Brain microvascular endothelial cell (primary cell): Measurements from ENCODE around the gene PHF24.

Experiments used
- DNase-seq: peaks from one replicate; pipeline ENCODE4 v3.0.0-alpha.2; 2020
- H3K27ac ChIP-seq: fragments of 250-450 bp; sonication (Bioruptor Pico); 2 replicates; pipeline ENCODE4 v1.5.1; 2020; ENCODE audit warnings: mild to moderate bottlenecking, moderate library complexity
- H3K27me3 ChIP-seq: fragments of 250-450 bp; sonication (Bioruptor Pico); replicated peaks from 2 replicates; pipeline ENCODE4 v1.5.1; 2020; ENCODE audit warnings: mild to moderate bottlenecking
- H3K36me3 ChIP-seq: fragments of 250-450 bp; sonication (Bioruptor Pico); replicated peaks from 2 replicates; pipeline ENCODE4 v1.5.1; 2020; ENCODE audit warnings: mild to moderate bottlenecking
- H3K4me3 ChIP-seq: 2 replicates; pipeline ENCODE4 v1.5.1; 2011; ENCODE audit warnings: low read depth, mild to moderate bottlenecking, control low read depth, low read length, moderate library complexity
- CTCF ChIP-seq: IDR thresholded peaks from 2 replicates; pipeline ENCODE4 v1.5.1; 2011; ENCODE audit warnings: low read depth, mild to moderate bottlenecking, moderate library complexity, low read length, control low read depth, inconsistent platforms; ENCODE audit errors: missing control alignments
- in situ Hi-C: cut with HindIII; loops from 2 replicates; pipeline ENCODE4 v1.10.0; 2017; ENCODE audit warnings: low sequenced_read_pairs, low pct_ligation_motif_present

The PHF24 gene

GRCh38 chr9:34990908-34991606 lies 33.0 kb downstream of the PHF24 start:
- H3K36me3 ChIP-seq: no peaks in the 10 kb centered on the region
- TF ChIP-seq CTCF: no peak
- no peak for DNase-seq
- H3K4me3 ChIP-seq: no peak overlapping the region
- in situ Hi-C loops: no loop called here
- no peaks in the 10 kb centered on the region for H3K27me3 ChIP-seq
- H3K27ac ChIP-seq: no peak overlapping the region

- peaks cover 5% of the 10 kb centered on the region for H3K36me3 ChIP-seq
- peak overlapping the region; percentile 5 for H3K27ac ChIP-seq
- DNase-seq: no peak
- H3K4me3 ChIP-seq: peak overlapping the region; percentile 9
- H3K27me3 ChIP-seq: no peaks in the 10 kb centered on the region
- in situ Hi-C loops: no loop called here
- TF ChIP-seq CTCF: peak; percentile 25
Measured at GRCh38 chr9:34991607-34992375, 33.7 kb downstream of the PHF24 start.

DNA sequence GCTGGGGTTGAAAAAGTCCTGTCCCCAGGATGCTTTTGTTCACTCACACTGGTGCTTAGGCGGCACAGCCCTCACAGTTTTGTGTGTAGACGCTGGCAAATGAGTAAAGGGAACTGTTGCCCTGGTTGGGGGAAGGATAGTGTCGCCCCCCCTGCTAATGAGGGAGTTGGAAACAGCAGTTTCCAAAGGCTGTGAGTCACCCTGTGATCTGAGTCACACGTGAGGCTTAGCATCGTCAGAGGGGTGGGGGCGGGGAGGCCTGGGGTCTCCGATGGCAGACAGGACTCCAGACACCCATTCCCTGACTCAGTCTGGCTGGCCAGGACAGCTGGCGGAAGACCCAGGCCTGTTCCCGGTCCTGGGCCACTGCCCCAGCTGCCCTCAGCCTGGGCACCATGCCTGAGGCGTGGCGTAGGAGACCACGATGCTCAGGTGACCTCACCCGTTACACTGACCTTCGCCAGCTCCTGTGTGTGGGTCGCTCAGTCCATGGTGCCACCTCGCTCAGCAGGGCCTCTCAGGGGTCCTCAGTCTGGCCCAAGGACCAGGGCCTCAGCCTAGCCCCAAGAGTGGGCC lies 34.4 kb downstream of the PHF24 start:
- no peak for TF ChIP-seq CTCF
- in situ Hi-C loops: no loop called here
- H3K4me3 ChIP-seq: peak overlapping the region; percentile 9
- no peaks in the 10 kb centered on the region for H3K27me3 ChIP-seq
- DNase-seq: peak; percentile 82
- peak overlapping the region; percentile 52 for H3K27ac ChIP-seq
- peaks cover 8% of the 10 kb centered on the region for H3K36me3 ChIP-seq

DNA sequence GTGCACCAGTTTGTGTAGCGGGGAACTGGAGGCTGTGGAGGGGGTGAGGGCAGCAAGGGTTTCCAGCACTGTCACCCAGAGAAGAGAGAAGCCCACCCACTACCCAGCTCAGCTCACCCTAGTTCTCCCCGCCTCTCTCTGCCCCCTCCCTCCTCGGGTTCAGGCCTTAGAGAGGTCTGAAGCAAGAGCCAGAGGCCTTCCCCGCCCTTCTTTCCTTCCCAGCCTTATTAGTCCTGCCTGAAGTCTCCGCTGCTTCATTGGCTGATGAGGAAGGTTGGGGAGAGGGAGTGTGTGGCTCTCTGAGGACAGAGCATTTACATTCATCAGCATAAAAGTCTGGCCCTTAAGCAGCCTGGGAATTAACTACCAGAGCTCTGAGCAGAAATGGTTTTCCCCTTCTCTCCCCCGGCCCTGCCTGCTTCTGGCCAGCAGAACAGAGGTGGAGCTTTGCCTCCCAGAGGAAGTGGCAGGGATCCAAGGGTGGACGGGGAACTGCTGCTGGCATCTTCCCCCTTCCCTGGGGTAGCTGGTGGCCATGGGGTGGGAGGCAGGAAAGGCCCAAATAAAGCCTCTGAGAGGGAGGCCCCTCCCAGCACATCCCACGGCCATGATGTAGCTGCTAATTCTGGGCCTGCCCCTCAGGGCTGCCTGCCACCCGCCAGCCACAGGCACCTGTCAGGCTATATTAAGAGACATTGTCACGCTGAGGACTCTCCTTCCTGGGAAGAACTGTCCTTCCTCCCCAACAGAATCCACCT lies 35.6 kb downstream of the PHF24 start:
- in situ Hi-C loops: no loop called here
- no peak for DNase-seq
- TF ChIP-seq CTCF: no peak

GRCh38 chr9:34994260-34994899 lies 36.3 kb downstream of the PHF24 start:
- no peak for DNase-seq
- Histone ChIP-seq H3K4me3 (no peak overlapping the region), H3K36me3 (peaks cover 9% of the 10 kb centered on the region), H3K27ac (no peak overlapping the region), H3K27me3 (no peaks in the 10 kb centered on the region)
- TF ChIP-seq CTCF: peak; percentile 85
- in situ Hi-C loops: no loop called here

More for the DNA sequence above, 35.6 kb downstream of the PHF24 start:
- Histone ChIP-seq H3K27ac (peak overlapping the region; percentile 52), H3K36me3 (peaks cover 9% of the 10 kb centered on the region), H3K4me3 (no peak overlapping the region), H3K27me3 (no peaks in the 10 kb centered on the region)
